Muscle of leg (tissue), 11 donors: ENCODE measurements around the gene LEPR. TPM values are rescaled to one million over a fixed set of nuclear protein-coding genes. Genes with fewer than 3 reads are reported as not detected.

Experiments
- DNase-seq: peaks from one replicate; pipeline ENCODE4 v3.0.0; 2013
- H3K27ac ChIP-seq: one replicate; pipeline ENCODE4 v1.5.1; 2013; ENCODE audit warnings: mild to moderate bottlenecking, low read length, control low read depth
- H3K27me3 ChIP-seq: one replicate; pipeline ENCODE4 v1.6.1; 2013; ENCODE audit warnings: low read length; ENCODE audit not compliant: control insufficient read depth, insufficient read depth
- H3K36me3 ChIP-seq: one replicate; pipeline ENCODE4 v1.6.1; 2013; ENCODE audit warnings: low read length; ENCODE audit not compliant: control insufficient read depth, insufficient read depth
- H3K4me1 ChIP-seq: one replicate; pipeline ENCODE4 v1.6.1; 2013; ENCODE audit warnings: low read length; ENCODE audit not compliant: control insufficient read depth, insufficient read depth
- H3K4me3 ChIP-seq: one replicate; pipeline ENCODE4 v1.5.1; 2013; ENCODE audit warnings: low read length, control low read depth
- H3K9me3 ChIP-seq: replicated peaks from 2 replicates; pipeline ENCODE4 v1.6.1; 2013; ENCODE audit warnings: low read depth, low read length; ENCODE audit not compliant: control insufficient read depth
- WGBS: methylation state at CpG from one replicate; pipeline ENCODE4 v1.1.5; 2013; ENCODE audit warnings: missing lambda C conversion rate; ENCODE audit not compliant: insufficient coverage; 5-methylcytosine and 5-hydroxymethylcytosine counted together
- polyA plus RNA-seq, 8 donors: library from polyadenylated mRNA; unstranded; fragments of 120-200 nt; gene quantifications; one replicate each; pipeline versions ENCODE4 v1.2.1 to v1.2.3, GENCODE V29; 2013; ENCODE audit warnings: inconsistent platforms in 1 of 8, low replicate concordance in 1 of 8; ENCODE audit not compliant: insufficient read length in 8 of 8, insufficient read depth in 1 of 8
- total RNA-seq: library from RNA; stranded (reverse); fragments of 120-200 nt; gene quantifications from one replicate; pipeline ENCODE4 v1.2.4, GENCODE V29; 2013

Gene LEPR
- total and polyA plus RNA-seq, 9 donors: 3.7 to 15.5 (median 9.0) TPM

DNA sequence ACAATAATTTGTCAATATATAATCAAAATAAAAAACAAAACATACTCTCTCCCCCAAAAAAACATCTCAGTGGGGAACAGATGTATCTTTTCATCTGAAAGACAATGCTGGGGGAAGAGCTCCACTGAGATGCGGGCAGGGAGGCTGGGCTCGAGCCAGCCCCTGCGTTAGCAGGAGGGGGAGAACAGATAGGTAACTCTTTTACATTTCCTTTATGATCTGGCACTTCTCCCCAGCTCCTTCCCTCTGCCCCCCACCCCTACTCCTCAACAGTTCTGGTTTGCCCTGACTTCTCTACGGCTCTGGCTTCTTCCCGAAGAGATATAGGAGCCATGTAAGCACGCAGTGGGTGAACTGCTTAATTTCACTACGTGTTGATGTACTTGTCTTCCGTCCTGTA is 12.4 kb downstream of the LEPR start:
- Histone ChIP-seq H3K36me3 (peaks cover 12% of the 10 kb centered on the region), H3K27ac (no peak overlapping the region), H3K4me1 (no peaks in the 10 kb centered on the region), H3K9me3 (no peaks in the 10 kb centered on the region), H3K4me3 (no peak overlapping the region), H3K27me3 (no peaks in the 10 kb centered on the region)
- no peak for DNase-seq
- WGBS: 85% methylated on average over 3 of the region's 8 CpGs

DNA sequence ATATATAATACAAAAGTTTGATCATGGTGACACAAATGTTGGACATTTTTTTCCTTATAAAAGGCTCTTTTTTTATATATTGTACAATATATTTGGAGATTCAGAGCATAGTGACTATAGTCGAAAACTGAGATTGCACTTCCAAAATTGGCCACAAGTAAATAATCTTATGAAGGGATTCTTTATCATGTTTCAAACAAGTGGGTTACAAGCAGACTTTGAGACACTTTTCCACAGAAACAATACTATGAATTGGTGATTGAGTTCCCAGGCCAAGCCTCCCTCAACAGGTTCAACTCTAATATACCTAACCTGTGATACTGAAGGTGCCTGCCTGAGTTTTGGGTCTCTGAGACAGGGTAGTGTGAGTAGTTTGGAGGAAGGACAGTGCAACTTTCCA is 13.8 kb downstream of the LEPR start:
- Histone ChIP-seq H3K4me1 (no peaks in the 10 kb centered on the region), H3K27ac (no peak overlapping the region), H3K4me3 (no peak overlapping the region), H3K9me3 (no peaks in the 10 kb centered on the region), H3K27me3 (no peaks in the 10 kb centered on the region), H3K36me3 (peaks cover 10% of the 10 kb centered on the region)
- DNase-seq: no peak
- WGBS: no CpG with 5 or more reads among the region's 1 CpG

DNA sequence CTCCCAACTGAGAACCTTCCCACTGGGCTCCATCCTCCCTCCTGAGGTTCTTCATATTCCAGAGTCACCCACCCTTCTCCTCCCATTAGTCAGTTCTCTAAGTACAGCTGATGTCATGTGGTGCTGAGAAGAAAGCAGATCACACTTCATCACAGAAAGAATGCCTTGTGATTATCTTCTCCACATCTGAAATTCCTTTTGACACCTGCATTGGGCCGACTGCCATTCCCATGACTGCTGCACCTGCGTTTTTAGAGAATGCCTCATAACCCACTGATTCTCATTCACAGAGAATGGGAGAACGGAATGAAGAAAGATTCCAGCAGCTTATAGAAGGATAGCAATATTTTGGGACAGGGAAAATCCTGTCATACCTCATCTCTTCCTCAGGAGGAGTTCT is 14.3 kb downstream of the LEPR start:
- Histone ChIP-seq H3K4me3 (no peak overlapping the region), H3K9me3 (no peaks in the 10 kb centered on the region), H3K4me1 (no peaks in the 10 kb centered on the region), H3K27me3 (no peaks in the 10 kb centered on the region), H3K36me3 (peaks cover 10% of the 10 kb centered on the region), H3K27ac (no peak overlapping the region)
- no peak for DNase-seq
- no CpG with 5 or more reads among the region's 3 CpGs for WGBS

- Histone ChIP-seq H3K36me3 (peaks cover 10% of the 10 kb centered on the region), H3K4me3 (no peak overlapping the region), H3K4me1 (no peaks in the 10 kb centered on the region), H3K27ac (no peak overlapping the region), H3K9me3 (no peaks in the 10 kb centered on the region), H3K27me3 (no peaks in the 10 kb centered on the region)
- peak; percentile 72 for DNase-seq
- WGBS: no CpG with 5 or more reads among the region's 2 CpGs
These were observed 15.5 kb downstream of the LEPR start for GRCh38 chr1:65435987-65436386.

GRCh38 chr1:65437616-65438015 is 17.1 kb downstream of the LEPR start:
- Histone ChIP-seq H3K27ac (no peak overlapping the region), H3K9me3 (no peaks in the 10 kb centered on the region), H3K4me3 (no peak overlapping the region), H3K36me3 (peaks cover 4% of the 10 kb centered on the region), H3K27me3 (no peaks in the 10 kb centered on the region), H3K4me1 (no peaks in the 10 kb centered on the region)
- WGBS: 100% methylated on average over 4 of the region's 7 CpGs
- DNase-seq: no peak

DNA sequence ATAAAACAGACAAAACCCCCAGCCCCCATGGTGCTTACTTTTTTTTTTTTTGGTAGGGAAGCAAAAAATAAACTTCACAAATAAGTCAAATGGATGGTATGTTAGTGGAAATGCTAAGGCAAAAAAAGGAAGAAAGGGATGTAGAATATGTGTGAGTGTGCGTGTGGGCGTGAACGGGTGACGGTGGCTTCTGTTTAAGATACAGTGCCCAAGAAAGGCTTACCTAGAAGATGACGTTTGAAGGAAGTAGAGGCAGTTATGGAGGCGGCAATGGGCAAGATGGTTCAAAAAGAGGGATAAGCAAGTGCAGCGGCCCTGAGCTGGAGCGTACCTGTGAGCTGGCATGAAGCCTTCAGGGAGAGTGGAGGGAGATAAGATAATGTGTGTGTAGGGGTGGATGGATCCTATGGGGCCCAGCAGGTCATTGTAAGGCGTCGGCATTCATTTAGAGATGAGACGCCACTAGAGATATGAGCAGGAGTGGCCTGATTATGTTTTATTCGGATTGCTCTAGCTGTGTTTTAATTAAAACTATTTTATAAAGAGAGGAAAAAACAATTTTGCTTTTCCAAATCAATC is 19.9 kb downstream of the LEPR start:
- DNase-seq: no peak
- Histone ChIP-seq H3K9me3 (no peaks in the 10 kb centered on the region), H3K4me3 (no peak overlapping the region), H3K27me3 (no peaks in the 10 kb centered on the region), H3K27ac (no peak overlapping the region), H3K36me3 (no peaks in the 10 kb centered on the region), H3K4me1 (no peaks in the 10 kb centered on the region)
- WGBS: 90% methylated on average over 10 of the region's 12 CpGs

DNA sequence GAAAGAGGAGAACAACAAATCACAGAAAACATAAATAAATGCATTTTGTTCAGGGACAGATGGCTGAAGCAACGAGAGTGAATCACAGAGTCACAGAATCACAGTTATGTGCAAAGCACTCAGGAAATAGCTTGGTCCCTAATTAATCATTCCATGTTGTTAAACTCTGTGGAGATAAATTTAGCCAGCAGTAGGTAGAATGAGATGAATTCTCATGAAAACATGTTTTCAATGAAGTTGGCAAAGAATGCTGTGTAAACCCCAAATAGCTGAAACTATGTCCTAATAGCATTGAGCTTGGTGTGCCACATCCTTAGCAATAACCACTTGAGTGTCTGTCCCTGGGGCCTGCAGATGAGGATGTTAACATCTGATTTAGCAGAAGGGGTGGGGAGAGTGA is 20.4 kb downstream of the LEPR start:
- no peaks in the 10 kb centered on the region for H3K27me3 ChIP-seq
- no peak for DNase-seq
- no CpG with 5 or more reads among the region's 1 CpG for WGBS

DNA sequence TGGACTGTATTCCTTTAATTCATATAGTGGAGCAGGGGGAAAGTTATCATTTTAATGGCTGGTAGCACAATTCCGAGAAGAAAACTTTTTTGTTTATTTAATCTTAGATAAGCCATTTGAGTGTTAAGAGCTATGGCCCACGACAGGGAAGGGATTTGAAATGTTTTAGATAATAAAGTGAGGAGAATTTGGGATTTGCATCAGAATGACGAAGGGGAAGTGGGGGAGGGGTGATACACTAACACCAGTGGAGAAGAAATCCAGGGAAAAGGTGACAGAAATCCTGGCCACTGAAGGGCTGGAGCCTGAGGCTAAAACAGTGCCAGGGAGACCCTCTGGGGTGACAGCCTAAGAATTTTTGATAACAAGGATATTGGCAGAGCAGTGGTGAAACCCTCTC is 21.0 kb downstream of the LEPR start:
- DNase-seq: no peak
- no peak overlapping the region for H3K27ac ChIP-seq
- H3K9me3 ChIP-seq: no peaks in the 10 kb centered on the region
- H3K27me3 ChIP-seq: no peaks in the 10 kb centered on the region
- H3K4me3 ChIP-seq: no peak overlapping the region
- 57% methylated on average over 2 of the region's 3 CpGs for WGBS
- no peaks in the 10 kb centered on the region for H3K4me1 ChIP-seq
- no peaks in the 10 kb centered on the region for H3K36me3 ChIP-seq

More for the DNA sequence above, 20.4 kb downstream of the LEPR start:
- H3K9me3 ChIP-seq: no peaks in the 10 kb centered on the region
- no peaks in the 10 kb centered on the region for H3K36me3 ChIP-seq
- H3K4me3 ChIP-seq: no peak overlapping the region
- no peaks in the 10 kb centered on the region for H3K4me1 ChIP-seq
- H3K27ac ChIP-seq: no peak overlapping the region

- DNase-seq: no peak
- Histone ChIP-seq H3K27ac (no peak overlapping the region), H3K4me1 (no peaks in the 10 kb centered on the region), H3K4me3 (no peak overlapping the region), H3K9me3 (no peaks in the 10 kb centered on the region), H3K27me3 (no peaks in the 10 kb centered on the region), H3K36me3 (no peaks in the 10 kb centered on the region)
- no CpG with 5 or more reads among the region's 1 CpG for WGBS
These were observed 22.0 kb downstream of the LEPR start for GRCh38 chr1:65442442-65442841.

GRCh38 chr1:65443647-65444046 is 23.2 kb downstream of the LEPR start:
- H3K9me3 ChIP-seq: no peaks in the 10 kb centered on the region
- no peak overlapping the region for H3K4me3 ChIP-seq
- H3K4me1 ChIP-seq: no peaks in the 10 kb centered on the region
- WGBS: no CpG with 5 or more reads among the region's 2 CpGs
- no peak for DNase-seq
- H3K36me3 ChIP-seq: no peaks in the 10 kb centered on the region
- H3K27ac ChIP-seq: no peak overlapping the region
- no peaks in the 10 kb centered on the region for H3K27me3 ChIP-seq

- DNase-seq: no peak
- no peak overlapping the region for H3K27ac ChIP-seq
- WGBS: no CpG with 5 or more reads among the region's 5 CpGs
- no peaks in the 10 kb centered on the region for H3K27me3 ChIP-seq
- no peaks in the 10 kb centered on the region for H3K9me3 ChIP-seq
- no peaks in the 10 kb centered on the region for H3K4me1 ChIP-seq
- no peaks in the 10 kb centered on the region for H3K36me3 ChIP-seq
- no peak overlapping the region for H3K4me3 ChIP-seq
These were observed 23.7 kb downstream of the LEPR start for GRCh38 chr1:65444128-65444640.
